ENCODE results near the gene TESK2.
A peak's percentile ranks its signal among the peaks of the same experiment; 100 is the strongest.
"Not testable (repeated sequence)": the region's sequence is repeated elsewhere in the genome, so short reads cannot be mapped to it uniquely, and the experiment has no call there.

Gene TESK2

GRCh38 chr1:45491487-45492260 lies 711 bp upstream of the TESK2 start:
- no peak for DNase-seq (ENCODE audit: low read depth)
- TF ChIP-seq CTCF (conservative IDR thresholded peaks at IDR 0.05; ENCODE audit: control insufficient read depth, insufficient read depth, low read depth, low read length) = no peak
- H3K4me3 ChIP-seq (ENCODE audit: control insufficient read depth, low read depth, low read length) = peak overlapping the region; percentile 65

- H3K4me3 ChIP-seq (ENCODE audit: control insufficient read depth, low read depth, low read length) = peak overlapping the region; percentile 65
- no peak for DNase-seq (ENCODE audit: low read depth)
- no peak for TF ChIP-seq CTCF (conservative IDR thresholded peaks at IDR 0.05; ENCODE audit: control insufficient read depth, insufficient read depth, low read depth, low read length)
These were observed 790 bp downstream of the TESK2 start for GRCh38 chr1:45490121-45490625.

- not testable (repeated sequence) for DNase-seq (ENCODE audit: low read depth)
These were observed 1.6 kb downstream of the TESK2 start for GRCh38 chr1:45489379-45489778.

GRCh38 chr1:45488666-45489377 lies 2.1 kb downstream of the TESK2 start:
- TF ChIP-seq CTCF (conservative IDR thresholded peaks at IDR 0.05; ENCODE audit: control insufficient read depth, insufficient read depth, low read depth, low read length) = no peak
- no peak for DNase-seq (ENCODE audit: low read depth)
- no peak overlapping the region for H3K4me3 ChIP-seq (ENCODE audit: control insufficient read depth, low read depth, low read length)

More at GRCh38 chr1:45489379-45489778, 1.6 kb downstream of the TESK2 start:
- not testable (repeated sequence) for H3K4me3 ChIP-seq (ENCODE audit: control insufficient read depth, low read depth, low read length)

GRCh38 chr1:45485949-45486348 lies 5.0 kb downstream of the TESK2 start:
- no peak overlapping the region for H3K4me3 ChIP-seq (ENCODE audit: control insufficient read depth, low read depth, low read length)
- TF ChIP-seq CTCF (conservative IDR thresholded peaks at IDR 0.05; ENCODE audit: control insufficient read depth, insufficient read depth, low read depth, low read length) = no peak
- DNase-seq (ENCODE audit: low read depth) = no peak

GRCh38 chr1:45479039-45479748 lies 11.8 kb downstream of the TESK2 start:
- H3K4me3 ChIP-seq (ENCODE audit: control insufficient read depth, low read depth, low read length) = no peak overlapping the region
- no peak for TF ChIP-seq CTCF (conservative IDR thresholded peaks at IDR 0.05; ENCODE audit: control insufficient read depth, insufficient read depth, low read depth, low read length)
- DNase-seq (ENCODE audit: low read depth) = no peak
